ENCODE measurements around the gene ABCG2. TPM values are rescaled to one million over a fixed set of nuclear protein-coding genes. Genes with fewer than 3 reads are reported as not detected.
"Not testable (repeated sequence)": the region's sequence is repeated elsewhere in the genome, so short reads cannot be mapped to it uniquely, and the experiment has no call there.

ABCG2 gene
- total RNA-seq, 1 experiment from 2014 or later = 3.1 TPM

- DNase-seq (ENCODE audit: low read depth) = no peak
Observed at GRCh38 chr4:88112856-88113255, 45.6 kb downstream of the ABCG2 start.

DNA sequence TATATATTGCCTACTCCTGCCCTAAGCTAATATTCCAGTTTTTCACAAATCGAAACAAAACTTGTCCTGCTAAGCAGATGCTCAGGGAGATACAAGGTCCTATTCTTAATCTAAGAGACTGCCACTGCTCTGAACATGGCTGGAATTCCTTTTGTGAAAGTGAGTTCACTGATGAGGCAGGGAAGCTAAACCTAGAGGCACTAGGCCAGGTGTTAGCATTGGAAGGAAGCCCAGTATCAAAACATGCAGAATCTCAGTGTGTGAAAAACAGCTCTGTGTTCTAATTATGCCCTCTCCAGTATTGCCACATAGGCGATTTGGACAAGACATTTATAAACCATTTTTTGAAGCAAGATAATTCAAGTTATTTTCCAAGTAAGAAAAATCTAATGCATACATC is 47.6 kb downstream of the ABCG2 start:
- DNase-seq (ENCODE audit: low read depth) = no peak

- no peak for DNase-seq (ENCODE audit: low read depth)
Observed at GRCh38 chr4:88109123-88109881, 49.1 kb downstream of the ABCG2 start.

DNA sequence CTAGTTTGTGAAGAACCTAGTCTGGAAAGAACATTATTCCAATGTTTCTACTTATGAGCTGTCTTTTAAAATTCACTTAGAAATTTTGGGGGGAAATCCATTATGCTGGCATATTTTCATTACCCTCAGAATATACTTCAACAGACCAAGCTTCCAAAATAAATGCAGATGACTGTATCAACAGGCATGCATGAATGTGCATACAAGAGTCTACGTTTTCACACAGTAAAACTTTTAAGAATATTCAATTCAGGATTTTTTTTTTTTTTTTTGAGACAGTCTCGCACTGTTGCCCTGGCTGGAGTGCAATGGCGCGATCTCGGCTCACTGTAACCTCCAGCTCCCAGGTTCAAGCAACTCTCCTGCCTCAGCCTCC is 49.7 kb downstream of the ABCG2 start:
- DNase-seq (ENCODE audit: low read depth) = no peak

- not testable (repeated sequence) for DNase-seq (ENCODE audit: low read depth)
Observed at GRCh38 chr4:88108108-88108465, 50.4 kb downstream of the ABCG2 start.

DNA sequence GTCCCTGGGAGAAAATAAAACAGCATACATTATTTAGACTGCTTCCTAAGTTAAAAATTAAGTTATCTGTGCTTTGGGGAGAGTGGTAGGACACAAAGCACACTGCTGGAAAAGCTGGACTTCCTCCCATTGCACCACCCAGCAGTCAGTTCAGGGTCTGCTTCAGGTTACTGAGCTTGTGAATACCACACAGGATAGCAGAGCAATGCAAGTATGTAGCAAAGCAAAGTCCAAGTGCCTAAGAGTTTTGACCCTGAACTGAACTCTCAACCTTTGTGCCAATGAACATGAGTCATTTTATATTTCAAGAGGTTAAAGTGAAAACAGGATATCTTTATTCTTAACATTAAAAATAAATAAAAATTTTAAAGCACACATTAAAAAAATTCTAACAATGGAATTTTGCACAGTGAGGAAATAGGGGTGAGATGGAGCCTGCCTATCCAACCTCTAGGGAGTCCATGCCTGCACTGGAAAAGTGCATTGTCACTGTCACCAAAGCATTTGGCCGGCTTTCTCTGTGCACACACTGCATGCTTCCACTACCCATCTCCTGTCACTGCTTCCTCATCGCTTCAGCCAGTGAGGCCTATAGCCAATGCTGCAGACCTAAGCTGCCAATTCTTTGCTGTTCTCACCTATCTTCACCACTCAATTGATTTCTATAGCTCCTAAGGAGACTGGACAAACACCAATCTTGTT is 50.9 kb downstream of the ABCG2 start:
- no peak for DNase-seq (ENCODE audit: low read depth)

GRCh38 chr4:88106205-88106604 is 52.2 kb downstream of the ABCG2 start:
- peak; percentile 25 for DNase-seq (ENCODE audit: low read depth)

DNA sequence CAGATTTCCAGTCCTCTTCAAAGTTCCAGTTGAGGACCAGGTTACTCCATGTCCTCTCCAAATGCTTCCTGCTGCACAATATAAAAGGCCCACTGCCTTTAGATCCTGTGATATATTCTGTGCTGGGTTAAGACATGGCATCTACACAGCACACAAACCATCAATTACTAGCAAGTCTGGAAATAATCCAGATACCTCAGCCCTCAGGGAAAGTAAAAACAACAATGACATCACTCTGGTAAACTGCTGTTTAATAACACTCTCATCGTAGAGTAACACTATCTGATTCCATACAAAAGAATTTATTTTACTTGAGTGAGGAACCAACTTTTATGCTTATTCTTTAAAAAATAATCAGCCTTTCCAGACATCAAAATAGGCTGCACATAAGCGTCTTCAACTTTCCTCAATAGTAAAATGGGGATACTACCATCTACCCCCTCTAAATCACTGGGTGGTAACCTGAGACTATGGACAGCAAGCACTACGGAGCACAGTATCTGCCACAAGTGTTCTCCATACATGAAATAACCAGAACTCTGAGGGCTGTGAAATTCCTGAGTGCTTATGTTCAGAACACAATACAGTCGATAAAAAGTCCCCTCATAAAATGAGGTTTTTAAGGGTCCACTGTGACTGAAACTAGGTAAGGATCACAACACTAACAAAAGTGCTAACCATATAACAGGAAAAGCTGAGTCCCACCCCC is 53.4 kb downstream of the ABCG2 start:
- DNase-seq (ENCODE audit: low read depth) = peak; percentile 60

DNA sequence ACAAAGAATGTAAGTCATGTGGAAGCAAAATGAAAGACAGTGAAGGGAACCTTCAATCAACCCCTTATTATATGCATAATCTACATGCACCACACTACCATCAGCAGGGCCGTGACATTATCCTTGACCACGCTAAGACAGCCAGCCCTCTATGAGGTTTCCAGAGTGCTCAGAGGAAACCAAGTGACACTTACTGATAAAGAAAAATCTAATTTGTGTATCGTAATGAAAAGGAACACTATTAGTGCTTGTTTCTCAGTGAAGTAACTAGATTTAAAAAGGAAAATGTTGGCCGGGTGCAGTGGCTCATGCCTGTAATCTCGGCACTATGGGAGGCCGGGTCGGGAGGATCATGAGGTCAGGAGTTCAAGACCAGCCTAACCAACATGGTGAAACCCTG is 56.4 kb downstream of the ABCG2 start:
- no peak for DNase-seq (ENCODE audit: low read depth)

DNA sequence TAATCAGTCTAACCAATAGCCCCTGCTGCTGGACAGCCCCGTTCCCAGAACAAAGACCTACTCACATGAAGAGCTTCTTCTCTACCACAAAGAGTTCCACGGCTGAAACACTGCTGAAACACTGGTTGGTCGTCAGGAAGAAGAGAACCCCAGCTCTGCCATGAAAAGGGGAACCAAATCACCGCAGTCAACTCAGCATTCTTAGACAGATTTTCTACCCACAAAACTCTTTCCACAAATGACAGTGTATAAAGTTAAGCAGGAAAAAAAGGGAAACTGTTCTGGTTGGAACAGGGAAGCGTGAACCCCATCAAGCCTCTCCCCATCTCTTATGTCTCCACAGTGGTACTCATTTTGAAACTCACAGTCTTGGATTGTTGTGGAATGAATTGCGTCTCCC is 57.3 kb downstream of the ABCG2 start:
- no peak for DNase-seq (ENCODE audit: low read depth)

DNA sequence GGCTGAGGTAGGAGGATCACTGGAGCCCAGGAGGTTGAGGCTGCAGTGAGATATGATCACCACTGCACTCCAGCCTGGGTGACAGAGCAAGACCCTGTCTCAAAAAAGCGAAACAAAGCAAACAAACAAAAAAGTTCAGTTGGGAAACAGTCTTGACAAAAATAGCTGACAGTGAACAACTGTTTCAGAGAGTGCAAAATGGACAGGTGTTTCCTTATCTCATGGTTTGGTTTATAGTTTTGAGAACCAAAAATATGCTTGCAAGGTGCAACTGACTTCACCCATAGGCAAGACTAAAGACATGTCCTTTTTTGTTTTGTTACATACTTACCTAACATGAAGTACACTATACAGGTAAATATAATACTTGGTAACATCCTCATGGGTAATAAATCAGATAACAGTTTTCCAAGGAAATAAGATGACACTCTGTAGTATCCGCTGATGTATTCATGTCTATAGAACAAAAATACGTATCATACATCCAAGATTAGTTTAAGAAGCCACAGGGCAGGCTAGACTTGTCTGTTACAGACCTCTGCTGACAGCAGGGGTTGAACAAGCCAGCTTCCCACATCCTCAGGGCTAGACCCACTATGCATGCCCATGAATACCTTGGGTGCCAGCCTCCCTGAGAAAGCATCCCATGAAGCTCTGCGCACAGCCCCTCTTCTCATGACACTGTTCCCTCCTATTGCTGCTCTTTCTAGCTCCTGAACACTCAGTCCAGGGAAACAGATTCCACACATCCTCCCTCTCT is 59.3 kb downstream of the ABCG2 start:
- DNase-seq (ENCODE audit: low read depth) = no peak

GRCh38 chr4:88097781-88098180 is 60.7 kb downstream of the ABCG2 start:
- no peak for DNase-seq (ENCODE audit: low read depth)

DNA sequence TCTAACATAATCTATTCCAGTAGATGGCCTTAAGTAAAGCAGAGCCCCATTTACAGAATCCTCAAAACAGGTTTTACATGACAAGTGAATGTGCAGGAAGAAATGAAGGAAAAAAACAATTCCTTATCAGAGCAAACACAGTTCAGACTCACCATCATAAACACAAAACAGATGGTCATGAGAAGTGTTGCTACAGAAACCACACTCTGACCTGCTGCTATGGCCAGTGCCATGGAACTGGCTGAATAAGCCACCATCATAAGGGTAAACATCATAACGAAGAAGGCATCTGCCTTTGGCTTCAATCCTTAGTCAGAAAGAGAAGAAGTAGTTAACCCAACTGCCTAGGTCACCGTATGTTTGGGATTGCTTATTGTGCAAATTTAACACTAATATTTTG is 61.1 kb downstream of the ABCG2 start:
- no peak for DNase-seq (ENCODE audit: low read depth)

DNA sequence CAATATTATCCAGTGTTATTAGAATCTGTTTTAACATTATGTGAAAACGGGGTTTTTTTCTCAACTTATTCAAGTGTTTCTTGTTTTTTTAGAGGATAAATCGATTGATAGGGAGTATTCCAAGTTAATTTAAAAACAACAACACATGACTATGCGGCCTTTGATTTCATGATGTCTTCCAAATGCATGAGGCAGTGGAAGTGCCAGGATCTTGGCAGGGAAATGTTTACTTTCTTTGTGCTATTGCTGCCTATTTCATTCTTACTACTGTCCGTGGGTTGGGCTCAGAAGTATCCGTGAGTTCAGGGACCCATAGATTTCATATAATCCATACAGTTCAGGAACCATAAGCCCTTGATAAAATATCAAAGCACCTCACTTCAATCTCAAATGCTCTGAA is 64.6 kb downstream of the ABCG2 start:
- DNase-seq (ENCODE audit: low read depth) = no peak

DNA sequence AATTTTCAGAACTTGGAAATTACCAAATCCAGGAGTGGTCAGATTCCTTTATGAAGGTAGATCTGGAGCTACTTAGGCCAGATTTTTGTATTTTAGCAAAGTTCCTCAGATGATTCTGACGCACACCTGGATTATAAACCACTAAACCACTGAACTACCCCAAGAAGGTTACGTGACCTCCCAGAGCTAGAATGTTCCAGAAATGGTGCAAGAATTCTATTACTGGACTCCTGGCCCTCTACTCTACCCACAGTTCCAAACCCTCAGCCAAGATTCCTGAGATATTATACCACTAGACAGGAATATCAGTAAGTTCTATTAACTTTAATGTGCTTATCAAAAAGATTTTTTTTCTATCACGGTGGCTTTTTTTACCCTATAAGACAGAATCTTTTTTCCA is 67.1 kb downstream of the ABCG2 start:
- DNase-seq (ENCODE audit: low read depth) = no peak

DNA sequence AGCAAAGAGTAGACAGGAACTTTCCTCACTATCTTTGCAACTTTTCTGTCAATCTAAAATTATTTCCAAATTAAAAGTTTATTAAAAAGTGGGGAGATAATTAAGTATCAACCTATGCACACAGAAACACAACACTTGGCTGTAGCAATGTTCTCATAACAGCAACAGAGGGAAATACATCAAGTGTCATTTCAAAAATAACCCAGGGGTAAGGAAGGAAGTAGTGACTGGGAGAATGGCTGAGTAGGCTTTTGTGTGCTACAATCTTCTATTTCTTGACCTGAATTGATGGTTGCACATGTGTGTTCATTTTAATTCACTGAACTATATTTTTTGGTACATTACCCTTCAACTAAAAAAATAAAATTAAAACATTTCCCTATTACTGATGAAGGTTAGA is 67.5 kb downstream of the ABCG2 start:
- no peak for DNase-seq (ENCODE audit: low read depth)

DNA sequence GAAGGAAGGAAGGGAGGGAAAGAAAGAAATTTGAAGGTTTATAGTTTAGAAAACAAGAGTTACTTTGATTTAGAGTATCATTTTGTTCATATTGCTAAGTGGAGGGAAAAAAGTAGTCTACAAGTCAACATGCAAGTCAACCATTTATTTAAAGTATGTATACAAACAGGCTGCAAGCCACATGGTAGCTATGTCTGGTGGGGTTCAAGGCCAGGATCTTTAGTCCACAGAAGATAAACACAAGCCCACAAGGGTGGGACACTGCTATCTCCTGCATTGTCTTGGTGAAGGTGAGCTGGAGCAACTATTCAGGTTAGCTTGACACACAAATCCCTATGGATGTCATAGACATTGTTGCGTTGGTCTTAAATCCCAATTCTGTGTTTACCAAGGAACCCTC is 71.4 kb downstream of the ABCG2 start:
- DNase-seq (ENCODE audit: low read depth) = no peak

- no peak for DNase-seq (ENCODE audit: low read depth)
Observed at GRCh38 chr4:88080626-88081025, 77.8 kb downstream of the ABCG2 start.

GRCh38 chr4:88078579-88078978 is 79.9 kb downstream of the ABCG2 start:
- DNase-seq (ENCODE audit: low read depth) = no peak

GRCh38 chr4:88077911-88078524 is 80.4 kb downstream of the ABCG2 start:
- DNase-seq (ENCODE audit: low read depth) = no peak

GRCh38 chr4:88075336-88075735 is 83.1 kb downstream of the ABCG2 start:
- DNase-seq (ENCODE audit: low read depth) = no peak

DNA sequence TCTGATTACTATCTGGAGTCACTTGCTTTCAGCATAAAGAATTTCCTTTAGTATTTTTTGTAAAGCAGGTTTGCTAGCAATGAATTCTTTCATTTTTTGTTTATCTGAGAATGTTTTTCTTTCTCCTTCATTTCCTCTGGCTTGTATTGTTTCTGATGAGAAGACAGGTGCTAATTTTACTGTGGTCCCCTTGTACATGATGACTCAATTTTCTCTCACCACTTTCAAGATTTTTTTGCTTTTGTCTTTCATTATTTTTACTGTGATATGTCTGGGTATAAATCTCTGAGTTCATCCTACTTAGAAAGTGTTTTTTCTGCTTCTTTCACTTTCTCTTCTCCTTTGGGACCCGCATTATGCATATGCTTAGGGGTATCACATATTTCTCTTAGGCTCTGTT is 88.4 kb downstream of the ABCG2 start:
- no peak for DNase-seq (ENCODE audit: low read depth)

Measured in Daoy (cell line).